ENCODE results near the gene AJUBA. TPM values are rescaled to one million over a fixed set of nuclear protein-coding genes. Genes with fewer than 3 reads are reported as not detected.
A peak's percentile ranks its signal among the peaks of the same experiment; 100 is the strongest.

AJUBA gene
- total and polyA plus RNA-seq, 2 of the 8 experiments (the other 6 are each of a cell fraction or from before 2014, with no cell fraction given) = 33.1 to 46.0 TPM

GRCh38 chr14:22979748-22980392, 2.5 kb downstream of the AJUBA start:
- H3K4me2 ChIP-seq (ENCODE audit: insufficient read depth in 1 of 2, low read depth in 2 of 2, low read length in 2 of 2) = peak overlapping the region; percentile 79 to 81
- H2BK120ac ChIP-seq (replicated peaks; ENCODE audit: low read depth, low read length) = no peak overlapping the region
- 39% methylated on average over 8 of the region's 8 CpGs; no CpG with 5 or more reads in 1 of the 2 experiments for WGBS, 2 experiments (ENCODE audit: extremely low coverage in 1 of 2, insufficient coverage in 1 of 2, insufficient read length in 1 of 2, insufficient replicate concordance in 2 of 2, low coverage in 1 of 2, low lambda C conversion rate in 2 of 2, missing lambda C conversion rate in 1 of 2)
- H3K4me3 ChIP-seq (ENCODE audit: extremely low read depth in 1 of 4, insufficient read depth in 2 of 4, low read depth in 3 of 4, low read length in 4 of 4) = peak overlapping the region; percentile 63 to 94 (median 74)
- H3K27ac ChIP-seq (ENCODE audit: low read depth, low read length) = 0 out of 2 replicates have a peak overlapping the region, but pooled peaks have one; percentile 22
- POLR2A ChIA-PET (ENCODE audit: partially characterized antibody) = interaction anchor here (1.0 to 13.2 kb wide), 9 partner anchors 9 to 78 kb away, joined by 3 to 133 read pairs (median 45); partner anchors contain the start of genes CDH24, HAUS4 and PSMB11
- peak overlapping the region; percentile 88 for H3K18ac ChIP-seq (ENCODE audit: extremely low read depth, low read length)
- H2BK20ac ChIP-seq (ENCODE audit: low read length) = 0 out of 2 replicates have a peak overlapping the region, but pooled peaks have one; percentile 81
- H4K5ac ChIP-seq (ENCODE audit: insufficient read length, low read depth, low read length) = no peak overlapping the region
- CTCF ChIA-PET (ENCODE audit: partially characterized antibody) = interaction anchor here (1.1 to 23.0 kb wide), 3 partner anchors 13 to 71 kb away, joined by 3 to 785 read pairs (median 111); partner anchors contain the start of genes CDH24 and PSMB11
- peak overlapping the region in 3 of 4 experiments; percentile 36 to 58 (median 55); a peak in 5 of 7 replicates for H3K9ac ChIP-seq (replicated peaks in 1 of 4; ENCODE audit: extremely low read depth in 1 of 4, low read depth in 3 of 4, low read length in 3 of 4)
- H3K79me1 ChIP-seq (ENCODE audit: low read depth, low read length) = no peaks in the 10 kb centered on the region
- H3K4ac ChIP-seq (replicated peaks; ENCODE audit: insufficient read length, low read depth, low read length) = peak overlapping the region; percentile 63
- FAIRE-seq = no peak
- H3K27me3 ChIP-seq (replicated peaks in 1 of 4; ENCODE audit: control insufficient read depth in 3 of 4, extremely low read depth in 1 of 4, insufficient read depth in 3 of 4, low read length in 3 of 4) = peaks cover 0 to 9% (median 4%) of the 10 kb centered on the region in 4 experiments; a peak in 2 of 7 replicates
- peaks cover 16% of the 10 kb centered on the region for H3K23me2 ChIP-seq (ENCODE audit: low read depth, low read length)
- peak overlapping the region; percentile 55; the same call in 1 of the 2 replicates for H2AK5ac ChIP-seq (ENCODE audit: low read depth, low read length)
- no peaks in the 10 kb centered on the region for H4K20me1 ChIP-seq (replicated peaks in 1 of 2; ENCODE audit: control insufficient read depth in 1 of 2, insufficient read depth in 2 of 2, low read length in 2 of 2)
- H3K36me3 ChIP-seq (ENCODE audit: control insufficient read depth in 2 of 4, insufficient read depth in 4 of 4, low read length in 3 of 4) = peaks cover under 1 to 39% (median 12%) of the 10 kb centered on the region in 4 experiments; a peak in 6 of 8 replicates
- H3K4me1 ChIP-seq (replicated peaks in 1 of 4; ENCODE audit: control insufficient read depth in 3 of 4, insufficient read depth in 4 of 4, low read length in 3 of 4) = peaks cover 28 to 34% (median 31%) of the 10 kb centered on the region in 4 experiments
- DNase-seq (ENCODE audit: low read depth in 1 of 2, low spot score in 2 of 2) = no peak
- H3K14ac ChIP-seq (ENCODE audit: insufficient read length) = no peak overlapping the region
- 0 out of 2 replicates have a peak overlapping the region, but pooled peaks have one; percentile 69 for H2BK12ac ChIP-seq (ENCODE audit: low read depth, low read length)
- TF ChIP-seq YY1 (IDR thresholded peaks at IDR 0.05; ENCODE audit: low read depth, low read length) (no peak), TCF12 (IDR thresholded peaks at IDR 0.05; ENCODE audit: low read depth, low read length) (no peak), MAFK (IDR thresholded peaks at IDR 0.05; ENCODE audit: low read depth, low read length) (no peak), BACH1 (IDR thresholded peaks at IDR 0.05; ENCODE audit: low read length) (no peak), SP4 (IDR thresholded peaks at IDR 0.05; ENCODE audit: low read length) (no peak), SP1 (IDR thresholded peaks at IDR 0.05; ENCODE audit: low read depth, low read length) (no peak), GTF2F1 (IDR thresholded peaks at IDR 0.05; ENCODE audit: borderline replicate concordance, low read depth, low read length) (no peak), BRCA1 (IDR thresholded peaks at IDR 0.05; ENCODE audit: low read depth, low read length) (no peak), SRF (IDR thresholded peaks at IDR 0.05; ENCODE audit: low read depth, low read length) (no peak)
- no peak overlapping the region for H3K23ac ChIP-seq (ENCODE audit: insufficient read length)
- no peak overlapping the region for H2AFZ ChIP-seq (ENCODE audit: low read length)
- H2BK5ac ChIP-seq (ENCODE audit: low read depth, low read length) = peak overlapping the region; percentile 50; the same call in 1 of the 2 replicates
- peak overlapping the region; percentile 47 for H4K91ac ChIP-seq (replicated peaks; ENCODE audit: insufficient read length, low read length)
- peaks cover 0 to 54% of the 10 kb centered on the region in 2 experiments; a peak in 2 of 4 replicates for H3K79me2 ChIP-seq (ENCODE audit: control insufficient read depth in 1 of 2, insufficient read depth in 2 of 2, low read length in 2 of 2)
- peaks cover 2 to 4% of the 10 kb centered on the region in 2 experiments; a peak in 1 of 4 replicates for H3K9me3 ChIP-seq (ENCODE audit: insufficient read depth in 2 of 2, low read depth in 1 of 2, low read length in 1 of 2)
- H2BK15ac ChIP-seq (ENCODE audit: low read length) = no peak overlapping the region
- H4K8ac ChIP-seq (ENCODE audit: extremely low read depth, insufficient read depth, low read length) = no peak overlapping the region
- H3K56ac ChIP-seq (replicated peaks; ENCODE audit: insufficient read length, low read depth, low read length) = no peak overlapping the region
